Mesendoderm (in vitro differentiated cells): Measurements from ENCODE around the gene EIF3I.

Experiments used
- DNase-seq: peaks from one replicate; pipeline ENCODE4 v3.0.0; 2013
- H2AK5ac ChIP-seq: 2 replicates; pipeline ENCODE4 v1.6.1; 2013; ENCODE audit warnings: low read length, inconsistent platforms
- H2BK120ac ChIP-seq: 2 replicates; pipeline ENCODE4 v1.6.1; 2013; ENCODE audit warnings: low read depth, mild to moderate bottlenecking, low read length, moderate library complexity, mixed read lengths
- H2BK15ac ChIP-seq: replicated peaks from 2 replicates; pipeline ENCODE4 v1.6.1; 2013; ENCODE audit warnings: low read depth, mild to moderate bottlenecking, moderate library complexity
- H2BK5ac ChIP-seq: 2 replicates; pipeline ENCODE4 v1.6.1; 2013; ENCODE audit warnings: low read length, inconsistent platforms
- H3K18ac ChIP-seq: 2 replicates; pipeline ENCODE4 v1.6.1; 2013; ENCODE audit warnings: mild to moderate bottlenecking, low read length, mixed read lengths
- H3K23ac ChIP-seq: one replicate; pipeline ENCODE4 v1.6.1; 2013; ENCODE audit warnings: low read length
- H3K27ac ChIP-seq: 2 replicates; pipeline ENCODE4 v1.5.1; 2013; ENCODE audit warnings: low read depth, mild to moderate bottlenecking, inconsistent platforms, low read length, moderate library complexity
- H3K27me3 ChIP-seq: 2 replicates; pipeline ENCODE4 v1.6.1; 2013; ENCODE audit warnings: low read length, control low read depth, mild to moderate bottlenecking, inconsistent platforms; ENCODE audit not compliant: insufficient read depth, poor library complexity
- H3K36me3 ChIP-seq: 2 replicates; pipeline ENCODE4 v1.6.1; 2013; ENCODE audit warnings: low read length, inconsistent platforms; ENCODE audit not compliant: control insufficient read depth, insufficient read depth
- H3K4ac ChIP-seq: one replicate; pipeline ENCODE4 v1.6.1; 2013; ENCODE audit warnings: low read depth, mild to moderate bottlenecking, low read length, moderate library complexity
- H3K4me1 ChIP-seq: 2 replicates; pipeline ENCODE4 v1.6.1; 2013; ENCODE audit warnings: low read depth, low read length, inconsistent platforms; ENCODE audit not compliant: control insufficient read depth
- H3K4me2 ChIP-seq: 2 replicates; pipeline ENCODE4 v1.6.1; 2013; ENCODE audit warnings: low read length
- H3K4me3 ChIP-seq: 2 replicates; pipeline ENCODE4 v1.5.1; 2013; ENCODE audit warnings: mild to moderate bottlenecking, low read length
- H3K56ac ChIP-seq: one replicate; pipeline ENCODE4 v1.6.1; 2013; ENCODE audit warnings: low read length
- H3K79me1 ChIP-seq: 2 replicates; pipeline ENCODE4 v1.6.1; 2013; ENCODE audit warnings: low read length, inconsistent platforms
- H3K79me2 ChIP-seq: 2 replicates; pipeline ENCODE4 v1.6.1; 2013; ENCODE audit warnings: mild to moderate bottlenecking, low read length; ENCODE audit not compliant: control insufficient read depth, insufficient read depth
- H3K9ac ChIP-seq: 2 replicates; pipeline ENCODE4 v1.6.1; 2013; ENCODE audit warnings: low read length, inconsistent platforms
- H4K5ac ChIP-seq: one replicate; pipeline ENCODE4 v1.6.1; 2013; ENCODE audit warnings: low read length
- H4K8ac ChIP-seq: one replicate; pipeline ENCODE4 v1.6.1; 2013; ENCODE audit warnings: low read depth, mild to moderate bottlenecking, control low read depth, low read length, moderate library complexity
- WGBS: extraction: QIAGEN DNeasy Blood & Tissue Kit; methylation state at CpG from one replicate; pipeline ENCODE4 v1.1.7; 2013; ENCODE audit warnings: low lambda C conversion rate, missing lambda C conversion rate; ENCODE audit not compliant: insufficient coverage; ENCODE audit errors: extremely low coverage; 5-methylcytosine and 5-hydroxymethylcytosine counted together

Gene EIF3I

GRCh38 chr1:32220746-32221580 is 1.2 kb upstream of the EIF3I start:
- Histone ChIP-seq H4K5ac (no peak overlapping the region), H3K27ac (no peak overlapping the region), H3K27me3 (no peaks in the 10 kb centered on the region), H3K23ac (peak overlapping the region; percentile 17), H3K4me2 (peak overlapping the region; percentile 69), H3K4me3 (peak overlapping the region; percentile 83), H3K79me2 (peaks cover 16% of the 10 kb centered on the region), H2BK15ac (no peak overlapping the region), H3K79me1 (peaks cover 17% of the 10 kb centered on the region), H3K9ac (peak overlapping the region; percentile 85), H3K4me1 (peaks cover 5% of the 10 kb centered on the region), H3K56ac (peak overlapping the region; percentile 94), H2BK5ac (peak overlapping the region; percentile 11), H2AK5ac (peak overlapping the region; percentile 25), H3K36me3 (peaks cover 8% of the 10 kb centered on the region), H3K4ac (no peak overlapping the region), H4K8ac (no peak overlapping the region), H3K18ac (no peak overlapping the region), H2BK120ac (no peak overlapping the region)
- no peak for DNase-seq
- no CpG with 5 or more reads among the region's 4 CpGs for WGBS

GRCh38 chr1:32221581-32221979 is 627 bp upstream of the EIF3I start:
- peaks cover 9% of the 10 kb centered on the region for H3K36me3 ChIP-seq
- peak overlapping the region; percentile 7 for H3K27ac ChIP-seq
- no peak for DNase-seq
- H3K18ac ChIP-seq = peak overlapping the region; percentile 33
- no peak overlapping the region for H4K5ac ChIP-seq
- no peak overlapping the region for H2BK15ac ChIP-seq
- H3K4me2 ChIP-seq = peak overlapping the region; percentile 69
- H3K79me1 ChIP-seq = peaks cover 17% of the 10 kb centered on the region
- peaks cover 16% of the 10 kb centered on the region for H3K79me2 ChIP-seq
- H3K23ac ChIP-seq = no peak overlapping the region
- no peak overlapping the region for H2BK5ac ChIP-seq
- no peak overlapping the region for H3K4ac ChIP-seq
- peaks cover 5% of the 10 kb centered on the region for H3K4me1 ChIP-seq
- H3K4me3 ChIP-seq = peak overlapping the region; percentile 83
- H4K8ac ChIP-seq = no peak overlapping the region
- no peak overlapping the region for H2BK120ac ChIP-seq
- WGBS = no CpG with 5 or more reads among the region's 13 CpGs
- H2AK5ac ChIP-seq = no peak overlapping the region
- no peaks in the 10 kb centered on the region for H3K27me3 ChIP-seq
- H3K56ac ChIP-seq = peak overlapping the region; percentile 94
- H3K9ac ChIP-seq = peak overlapping the region; percentile 85

GRCh38 chr1:32223683-32224082 is 1.5 kb downstream of the EIF3I start:
- Histone ChIP-seq H2AK5ac (no peak overlapping the region), H3K9ac (no peak overlapping the region), H3K36me3 (peaks cover 13% of the 10 kb centered on the region), H2BK5ac (no peak overlapping the region), H3K4me2 (no peak overlapping the region), H3K4me3 (no peak overlapping the region), H2BK120ac (no peak overlapping the region), H3K18ac (no peak overlapping the region), H2BK15ac (no peak overlapping the region), H3K4ac (no peak overlapping the region), H3K4me1 (peaks cover 5% of the 10 kb centered on the region), H4K8ac (no peak overlapping the region), H3K56ac (no peak overlapping the region), H3K23ac (no peak overlapping the region), H3K27me3 (no peaks in the 10 kb centered on the region), H3K79me2 (peaks cover 16% of the 10 kb centered on the region), H3K79me1 (peaks cover 17% of the 10 kb centered on the region), H3K27ac (no peak overlapping the region), H4K5ac (no peak overlapping the region)
- WGBS = no CpG with 5 or more reads among the region's 3 CpGs
- peak; percentile 27 for DNase-seq

- no peak overlapping the region for H4K8ac ChIP-seq
- peaks cover 5% of the 10 kb centered on the region for H3K4me1 ChIP-seq
- H3K27me3 ChIP-seq = no peaks in the 10 kb centered on the region
- no peak overlapping the region for H3K56ac ChIP-seq
- no peak overlapping the region for H3K4me2 ChIP-seq
- H4K5ac ChIP-seq = no peak overlapping the region
- no peak overlapping the region for H2BK5ac ChIP-seq
- no peak overlapping the region for H3K4ac ChIP-seq
- no peak for DNase-seq
- WGBS = no CpG with 5 or more reads among the region's 4 CpGs
- H3K9ac ChIP-seq = no peak overlapping the region
- no peak overlapping the region for H2BK15ac ChIP-seq
- H3K79me2 ChIP-seq = peaks cover 16% of the 10 kb centered on the region
- no peak overlapping the region for H2AK5ac ChIP-seq
- H3K27ac ChIP-seq = no peak overlapping the region
- H2BK120ac ChIP-seq = no peak overlapping the region
- H3K18ac ChIP-seq = no peak overlapping the region
- H3K23ac ChIP-seq = no peak overlapping the region
- H3K4me3 ChIP-seq = no peak overlapping the region
- peaks cover 17% of the 10 kb centered on the region for H3K79me1 ChIP-seq
- peaks cover 15% of the 10 kb centered on the region for H3K36me3 ChIP-seq
Observed at GRCh38 chr1:32224285-32224684, 2.1 kb downstream of the EIF3I start.

GRCh38 chr1:32228771-32229170 is 6.6 kb downstream of the EIF3I start:
- Histone ChIP-seq H3K27ac (no peak overlapping the region), H3K79me1 (peaks cover 5% of the 10 kb centered on the region), H3K9ac (no peak overlapping the region), H3K27me3 (no peaks in the 10 kb centered on the region), H2AK5ac (no peak overlapping the region), H2BK15ac (no peak overlapping the region), H3K56ac (no peak overlapping the region), H3K23ac (no peak overlapping the region), H3K4me3 (no peak overlapping the region), H2BK120ac (no peak overlapping the region), H3K4me1 (no peaks in the 10 kb centered on the region), H4K5ac (no peak overlapping the region), H4K8ac (no peak overlapping the region), H2BK5ac (no peak overlapping the region), H3K79me2 (peaks cover 4% of the 10 kb centered on the region), H3K18ac (no peak overlapping the region), H3K4me2 (no peak overlapping the region), H3K36me3 (peaks cover 20% of the 10 kb centered on the region), H3K4ac (no peak overlapping the region)
- no CpG with 5 or more reads among the region's 3 CpGs for WGBS
- DNase-seq = no peak
